ENCODE measurements around the gene ADGRV1.
A peak's percentile ranks its signal among the peaks of the same experiment; 100 is the strongest.

The ADGRV1 gene

DNA sequence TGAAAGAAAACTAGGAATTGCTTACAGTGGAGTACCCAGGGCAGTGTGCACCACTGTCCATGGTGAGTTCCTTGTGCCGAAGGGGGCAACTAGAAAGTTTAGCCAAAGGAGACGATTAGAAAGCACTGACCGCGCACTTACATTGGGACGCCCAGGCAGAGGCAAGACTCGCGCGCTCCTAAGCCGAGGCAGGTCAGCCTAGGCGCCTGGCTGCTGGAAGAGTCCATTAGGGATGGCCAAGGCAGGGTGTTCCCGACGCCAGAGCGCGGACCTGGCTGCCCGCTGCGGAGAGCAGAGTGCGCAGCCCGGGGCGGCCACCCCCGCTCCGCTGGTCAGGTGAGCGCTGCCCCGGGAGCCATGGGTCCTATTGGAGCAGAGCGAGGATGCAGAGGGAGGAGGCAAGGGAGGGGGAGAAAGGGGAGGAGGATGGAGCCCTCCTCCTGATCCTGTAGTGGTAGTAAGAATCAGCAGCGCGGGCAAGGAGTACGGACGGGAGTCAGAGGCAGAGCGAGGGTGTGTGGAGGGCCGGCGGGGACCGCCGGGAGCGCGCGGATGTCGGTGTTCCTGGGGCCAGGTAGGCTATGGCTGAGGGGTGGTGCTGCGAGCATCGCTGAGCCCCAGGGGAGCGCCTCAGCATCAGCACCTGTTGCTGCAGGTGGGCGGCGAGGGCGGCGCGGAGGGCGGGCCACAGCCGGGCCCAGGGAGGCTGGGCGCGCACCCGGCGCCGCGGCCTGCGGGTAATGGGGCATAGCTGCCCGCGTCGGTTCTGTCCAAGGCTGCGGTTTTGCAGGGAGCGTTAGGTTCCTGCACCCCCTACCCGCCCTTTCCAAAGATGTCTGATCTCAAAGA is at the start of gene ADGRV1:
ADGRV1 (plus strand) TSS at position 454 of the 849 bp plus-strand sequence; CDS start at position 553, 99 bp downstream.
- DNase-seq: peak; percentile 91

- DNase-seq: no peak
These were observed 48.2 kb upstream of the ADGRV1 start for GRCh38 chr5:90510438-90510837.

GRCh38 chr5:90514520-90514919 is 44.1 kb upstream of the ADGRV1 start:
- DNase-seq: no peak

DNA sequence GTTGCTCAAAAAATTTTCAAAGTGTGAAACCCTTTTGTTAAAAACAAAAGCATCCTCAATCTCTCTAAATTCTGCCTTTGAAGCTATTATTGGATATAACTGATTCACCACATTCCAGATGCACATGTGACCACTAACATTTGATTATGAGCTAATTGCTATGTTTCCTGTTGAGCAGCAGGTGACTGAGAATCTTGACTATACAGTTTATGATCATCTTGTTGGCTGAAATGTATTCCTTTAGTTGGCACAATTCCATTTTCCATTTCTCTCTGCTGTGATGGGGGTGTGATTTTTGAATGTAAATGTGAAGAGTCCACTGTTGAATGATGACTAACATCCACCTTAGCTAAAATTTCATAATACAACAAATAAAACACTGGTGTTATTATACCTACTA is 39.9 kb upstream of the ADGRV1 start:
- no peak for DNase-seq

DNA sequence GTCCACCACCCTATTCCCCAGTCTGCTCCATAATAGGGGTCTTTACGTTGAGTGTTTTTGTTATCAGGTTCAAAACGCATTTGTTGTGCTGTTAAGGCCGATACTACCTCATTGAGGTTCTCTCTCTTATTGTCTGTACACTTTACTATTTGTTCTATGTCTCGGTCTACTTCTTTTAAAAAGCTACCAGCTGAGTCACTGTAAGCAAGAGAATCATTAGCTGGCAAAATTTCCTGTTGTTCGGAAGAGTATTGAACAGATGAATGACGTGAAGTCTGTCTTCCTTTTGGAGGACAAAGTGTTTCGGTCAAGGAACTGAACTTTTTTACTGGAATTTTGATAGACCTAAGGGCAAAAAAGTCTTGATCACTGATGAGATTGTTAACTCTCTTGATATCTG is 39.5 kb upstream of the ADGRV1 start:
- no peak for DNase-seq

DNA sequence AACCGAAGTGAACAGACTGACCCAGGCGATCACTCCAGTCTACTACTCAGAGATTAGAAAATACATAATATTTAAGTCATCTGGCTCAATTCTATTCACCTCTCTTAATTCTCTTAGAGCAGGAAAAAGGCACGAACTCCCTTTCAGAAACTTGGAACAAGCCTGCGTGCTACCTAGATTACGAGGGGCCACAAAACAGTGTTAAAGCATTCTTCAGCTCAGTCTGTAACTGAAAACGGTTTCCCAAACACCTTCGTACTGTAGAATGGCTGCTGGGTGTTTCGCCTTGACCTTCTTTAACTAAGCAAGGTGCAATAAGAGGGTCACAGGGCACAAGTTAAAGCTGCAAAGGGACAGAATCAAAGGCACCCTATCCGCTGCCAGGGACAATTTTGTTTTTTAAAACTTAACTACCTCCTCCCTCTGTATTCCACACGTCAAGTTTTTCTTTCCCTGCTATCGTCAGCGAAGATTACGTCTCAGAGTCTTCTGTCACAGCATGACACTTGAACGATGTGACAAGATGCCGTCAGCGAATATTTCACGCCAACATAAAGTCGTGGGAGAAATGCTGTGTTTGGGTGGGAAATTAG is 29.9 kb upstream of the ADGRV1 start:
- DNase-seq: no peak

- DNase-seq: peak; percentile 75
These were observed 29.2 kb upstream of the ADGRV1 start, which contains the start of gene LYSMD3 for GRCh38 chr5:90529194-90529938. TSS of gene LYSMD3 (minus strand) at chr5:90529584. CDS start at chr5:90525289, 4,295 bp downstream.

- DNase-seq: peak; percentile 27
These were observed 28.5 kb upstream of the ADGRV1 start for GRCh38 chr5:90529939-90530677.

DNA sequence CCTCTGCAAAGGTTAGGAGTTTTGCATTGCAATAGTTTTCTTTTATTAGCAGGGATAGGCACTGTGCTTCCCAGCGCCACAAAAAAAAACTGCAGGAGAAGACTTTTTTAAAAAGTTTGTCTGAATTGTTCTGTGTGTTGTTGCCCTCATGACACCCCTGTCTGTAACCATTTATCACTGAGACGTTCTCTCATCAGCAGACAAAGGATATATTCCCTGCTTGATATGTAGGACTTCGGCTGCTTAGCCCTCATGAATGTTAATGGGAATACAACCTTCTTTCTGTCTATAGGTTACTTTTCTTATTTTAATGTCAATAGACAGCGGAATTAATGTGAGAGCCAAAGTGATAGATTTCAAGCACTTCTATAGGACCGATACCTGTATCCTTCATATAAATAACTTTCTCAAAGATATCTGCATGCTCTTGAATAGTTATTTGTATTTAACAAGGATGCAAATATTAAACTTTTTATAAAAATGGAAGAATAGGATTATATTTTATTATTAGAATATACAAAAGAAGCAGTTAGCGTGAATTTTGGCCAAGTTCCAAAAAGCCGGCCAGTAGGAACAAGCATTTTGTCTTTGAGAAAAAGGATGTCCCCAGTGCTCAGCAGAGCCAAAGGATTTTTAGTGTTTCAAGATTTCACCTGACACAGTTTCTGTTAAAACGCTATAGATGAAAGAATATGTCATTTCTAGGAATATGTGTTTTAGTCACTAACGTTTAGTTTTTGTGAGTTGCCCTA is 27.7 kb upstream of the ADGRV1 start:
- no peak for DNase-seq

GRCh38 chr5:90533794-90534193 is 24.8 kb upstream of the ADGRV1 start:
- DNase-seq: no peak

- DNase-seq: no peak
These were observed 23.7 kb upstream of the ADGRV1 start for GRCh38 chr5:90534922-90535321.

DNA sequence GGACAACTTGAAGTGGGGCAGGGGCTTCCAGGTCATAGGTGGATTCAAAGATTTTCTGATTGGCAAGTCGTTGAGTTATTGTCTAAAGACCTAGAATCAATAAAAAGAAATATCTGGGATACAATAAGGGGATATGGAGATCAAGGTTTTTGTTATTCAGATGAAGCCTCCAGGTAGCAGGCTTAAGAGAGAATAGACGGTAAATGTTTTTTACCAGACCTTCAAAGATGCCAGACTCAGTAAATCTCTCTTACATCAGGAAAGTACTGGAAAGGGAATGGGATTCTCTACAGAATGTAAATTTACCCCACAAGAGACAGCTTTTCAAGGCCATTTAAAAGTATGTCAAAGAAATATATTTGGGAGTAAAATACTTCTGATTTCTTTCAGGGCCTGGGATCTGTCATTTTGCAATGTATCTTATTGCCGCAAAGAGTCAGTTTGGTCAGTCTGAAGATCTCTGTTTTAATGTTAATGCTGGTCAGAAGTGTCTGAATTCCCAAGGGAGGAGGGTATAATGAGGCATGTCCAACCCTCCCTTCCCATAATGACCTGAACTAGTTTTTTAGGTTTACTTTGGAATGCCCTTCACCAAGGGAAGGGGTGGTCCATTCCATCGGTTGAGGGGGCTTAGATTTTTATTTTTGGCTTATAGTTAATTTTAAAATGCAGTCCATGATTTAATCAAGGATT is 15.6 kb upstream of the ADGRV1 start:
- no peak for DNase-seq

- DNase-seq: no peak
These were observed 13.1 kb upstream of the ADGRV1 start for GRCh38 chr5:90545511-90545910.

DNA sequence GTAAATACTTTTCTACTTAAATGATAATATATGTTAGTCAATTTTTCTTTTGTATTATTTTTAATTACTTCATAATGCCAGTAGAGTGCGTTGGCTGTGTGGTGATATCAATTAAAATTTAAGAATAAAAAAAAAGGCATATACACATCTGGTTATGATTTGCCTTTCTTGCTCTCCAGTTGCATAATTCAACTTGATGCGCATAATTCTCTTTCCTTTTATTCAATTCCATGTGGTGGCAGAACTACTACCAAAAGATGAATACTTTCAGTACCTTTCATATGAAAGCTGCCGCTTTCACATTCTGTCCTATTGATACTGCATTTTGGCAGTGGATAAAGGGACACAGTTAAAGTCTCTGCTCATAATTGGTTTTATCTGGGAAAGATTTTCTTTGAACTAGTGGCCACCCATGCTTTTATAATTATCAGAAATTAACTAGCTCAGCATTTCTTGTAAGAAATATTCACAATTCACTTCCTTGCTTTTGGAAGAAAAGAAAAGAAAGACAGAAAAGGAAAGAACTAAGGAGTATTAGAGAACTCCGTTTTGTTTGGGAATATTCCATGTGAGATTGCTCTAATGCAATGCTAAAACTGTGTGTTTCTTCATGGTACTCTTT is 12.3 kb upstream of the ADGRV1 start:
- DNase-seq: no peak

DNA sequence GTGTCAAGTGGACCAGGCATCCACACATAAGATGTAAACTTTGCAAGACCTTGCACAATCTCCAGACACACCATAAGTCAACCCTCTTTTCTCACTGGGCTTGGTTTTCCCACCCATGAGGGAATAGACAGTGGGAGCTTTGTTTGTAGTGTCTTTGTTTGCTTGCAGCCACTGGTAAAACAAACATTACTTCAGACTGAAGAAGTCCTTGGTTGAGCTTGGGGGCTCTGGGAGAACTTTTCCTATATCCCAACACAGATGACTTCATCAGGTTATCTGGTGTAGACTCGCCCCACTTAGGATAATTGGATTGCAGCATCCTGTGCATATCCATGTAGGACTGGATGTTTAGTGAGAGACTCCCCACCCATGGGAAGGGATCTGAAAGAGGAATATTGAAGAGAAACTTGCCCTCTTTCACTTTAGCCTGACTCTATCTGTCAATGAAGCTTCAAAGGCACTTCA is 11.5 kb upstream of the ADGRV1 start:
- DNase-seq: no peak

GRCh38 chr5:90548069-90548593 is 10.5 kb upstream of the ADGRV1 start:
- peak; percentile 75 for DNase-seq

- DNase-seq: no peak
These were observed 9.4 kb upstream of the ADGRV1 start for GRCh38 chr5:90549223-90549622.

- DNase-seq: no peak
These were observed 8.8 kb upstream of the ADGRV1 start for GRCh38 chr5:90549729-90550275.

- no peak for DNase-seq
These were observed 7.6 kb upstream of the ADGRV1 start for GRCh38 chr5:90550963-90551362.

- DNase-seq: no peak
These were observed 7.2 kb upstream of the ADGRV1 start for GRCh38 chr5:90551376-90551775.
